H1 (cell line): Measurements from ENCODE around the gene ACBD4. TPM values are rescaled to one million over a fixed set of nuclear protein-coding genes. Genes with fewer than 3 reads are reported as not detected.

Experiments
- CTCF ChIA-PET: fragments of 300-600 bp; sonication (Branson Sonifier 250); formaldehyde crosslinking; loops from one replicate; lab custom pipeline; 2021; ENCODE audit not compliant: partially characterized antibody; lab: Charles Lee
- POLR2A ChIA-PET: fragments of 300-600 bp; sonication (Branson Sonifier 250); formaldehyde crosslinking; loops from one replicate; lab custom pipeline; 2021; ENCODE audit warnings: inconsistent platforms; ENCODE audit not compliant: partially characterized antibody; lab: Charles Lee
- DNase-seq, 2 experiments: peaks; one replicate each; pipeline versions ENCODE4 v3.0.0 to v3.0.0-alpha.2; 2010 to 2022; ENCODE audit warnings: low spot score in 2 of 2, low read depth in 1 of 2, mixed read lengths in 1 of 2
- FAIRE-seq: peaks from 2 replicates; lab custom pipeline; 2011; peaks lifted over from hg19 to GRCh38; lab: Jason Lieb, UNC
- H2AFZ ChIP-seq: 2 replicates; pipeline ENCODE4 v1.8.1; 2012; ENCODE audit warnings: low read length, inconsistent platforms
- H2AK5ac ChIP-seq: 2 replicates; pipeline ENCODE4 v1.6.1; 2013; ENCODE audit warnings: low read depth, low read length
- H2BK120ac ChIP-seq: replicated peaks from 2 replicates; pipeline ENCODE3; 2013; ENCODE audit warnings: low read depth, low read length, inconsistent platforms
- H2BK12ac ChIP-seq: 2 replicates; pipeline ENCODE4 v1.6.1; 2013; ENCODE audit warnings: low read depth, low read length
- H2BK15ac ChIP-seq: 2 replicates; pipeline ENCODE4 v1.6.1; 2013; ENCODE audit warnings: low read length
- H2BK20ac ChIP-seq: 2 replicates; pipeline ENCODE4 v1.6.1; 2013; ENCODE audit warnings: low read length
- H2BK5ac ChIP-seq: 2 replicates; pipeline ENCODE4 v1.6.1; 2013; ENCODE audit warnings: low read depth, low read length
- H3K14ac ChIP-seq: 2 replicates; pipeline ENCODE4 v1.6.1; 2013; ENCODE audit warnings: inconsistent platforms; ENCODE audit not compliant: insufficient read length
- H3K18ac ChIP-seq: 2 replicates; pipeline ENCODE4 v1.6.1; 2013; ENCODE audit warnings: low read length; ENCODE audit errors: extremely low read depth
- H3K23ac ChIP-seq: 2 replicates; pipeline ENCODE4 v1.6.1; 2013; ENCODE audit warnings: inconsistent platforms; ENCODE audit not compliant: insufficient read length
- H3K23me2 ChIP-seq: 2 replicates; pipeline ENCODE4 v1.6.1; 2013; ENCODE audit warnings: low read depth, low read length
- H3K27ac ChIP-seq: 2 replicates; pipeline ENCODE4 v1.6.1; 2011; ENCODE audit warnings: low read depth, low read length, inconsistent platforms
- H3K27me3 ChIP-seq, 4 experiments: replicated peaks in 1 of 4; 1 replicate in 1 of 4; 2 replicates in 3 of 4; pipeline versions ENCODE4 v1.6.1 to v1.8.1; 2011 to 2013; ENCODE audit warnings: low read length in 3 of 4, mild to moderate bottlenecking in 3 of 4, inconsistent platforms in 2 of 4, mixed read lengths in 2 of 4, moderate library complexity in 1 of 4; ENCODE audit not compliant: control insufficient read depth in 3 of 4, insufficient read depth in 3 of 4; ENCODE audit errors: extremely low read depth in 1 of 4
- H3K36me3 ChIP-seq, 4 experiments: 2 replicates each; pipeline versions ENCODE4 v1.6.1 to v1.8.1; 2011 to 2013; ENCODE audit warnings: mild to moderate bottlenecking in 4 of 4, low read length in 3 of 4, moderate library complexity in 2 of 4, control low read depth in 1 of 4, inconsistent platforms in 1 of 4; ENCODE audit not compliant: insufficient read depth in 4 of 4, control insufficient read depth in 2 of 4
- H3K4ac ChIP-seq: replicated peaks from 2 replicates; pipeline ENCODE3; 2013; ENCODE audit warnings: low read length, low read depth, mixed read lengths, inconsistent platforms; ENCODE audit not compliant: insufficient read length
- H3K4me1 ChIP-seq, 4 experiments: replicated peaks in 1 of 4; 1 replicate in 1 of 4; 2 replicates in 3 of 4; pipeline versions ENCODE4 v1.6.1 to v1.8.1; 2011 to 2013; ENCODE audit warnings: low read length in 3 of 4, inconsistent platforms in 2 of 4, mixed read lengths in 1 of 4; ENCODE audit not compliant: insufficient read depth in 4 of 4, control insufficient read depth in 3 of 4
- H3K4me2 ChIP-seq, 2 experiments: 2 replicates each; pipeline versions ENCODE4 v1.6.1 to v1.8.1; 2011 to 2013; ENCODE audit warnings: low read depth in 2 of 2, low read length in 2 of 2, control low read depth in 1 of 2, inconsistent platforms in 1 of 2, mild to moderate bottlenecking in 1 of 2; ENCODE audit not compliant: insufficient read depth in 1 of 2
- H3K4me3 ChIP-seq, 4 experiments: fragments of 200-600, 300-600 bp in 1 of 4; sonication (generic), shearing (Covaris generic), sonication (Bioruptor Twin) in 1 of 4; 2 replicates each; pipeline versions ENCODE4 v1.5.1 to v1.8.1; 2011 to 2016; ENCODE audit warnings: low read length in 4 of 4, low read depth in 3 of 4, control low read depth in 2 of 4, inconsistent platforms in 2 of 4, mild to moderate bottlenecking in 2 of 4, mixed read lengths in 1 of 4, moderate library complexity in 1 of 4; ENCODE audit not compliant: insufficient read depth in 2 of 4; ENCODE audit errors: extremely low read depth in 1 of 4
- H3K56ac ChIP-seq: replicated peaks from 2 replicates; pipeline ENCODE3; 2013; ENCODE audit warnings: low read depth, mild to moderate bottlenecking, mixed read lengths, low read length, inconsistent platforms; ENCODE audit not compliant: insufficient read length
- H3K79me1 ChIP-seq: 2 replicates; pipeline ENCODE4 v1.6.1; 2013; ENCODE audit warnings: low read depth, low read length, control low read depth
- H3K79me2 ChIP-seq, 2 experiments: 2 replicates each; pipeline versions ENCODE4 v1.6.1 to v1.8.1; 2012 to 2013; ENCODE audit warnings: low read length in 2 of 2, mild to moderate bottlenecking in 2 of 2, inconsistent platforms in 1 of 2; ENCODE audit not compliant: insufficient read depth in 2 of 2, control insufficient read depth in 1 of 2
- H3K9ac ChIP-seq, 4 experiments: replicated peaks in 1 of 4; 1 replicate in 1 of 4; 2 replicates in 3 of 4; pipeline versions ENCODE4 v1.6.1 to v1.8.1; 2011 to 2013; ENCODE audit warnings: low read depth in 3 of 4, low read length in 3 of 4, control low read depth in 2 of 4, mild to moderate bottlenecking in 2 of 4, moderate library complexity in 2 of 4, inconsistent platforms in 1 of 4; ENCODE audit errors: extremely low read depth in 1 of 4
- H3K9me3 ChIP-seq, 2 experiments: 2 replicates each; pipeline versions ENCODE4 v1.6.1 to v1.8.1; 2012 to 2013; ENCODE audit warnings: mild to moderate bottlenecking in 2 of 2, moderate library complexity in 2 of 2, control low read depth in 1 of 2, inconsistent platforms in 1 of 2, low read depth in 1 of 2, low read length in 1 of 2, mixed read lengths in 1 of 2; ENCODE audit not compliant: insufficient read depth in 2 of 2
- H4K20me1 ChIP-seq, 2 experiments: replicated peaks in 1 of 2; 2 replicates each; pipeline versions ENCODE3 to v1.8.1; 2011 to 2013; ENCODE audit warnings: inconsistent platforms in 2 of 2, low read length in 2 of 2, mild to moderate bottlenecking in 1 of 2; ENCODE audit not compliant: insufficient read depth in 2 of 2, control insufficient read depth in 1 of 2
- H4K5ac ChIP-seq: 2 replicates; pipeline ENCODE4 v1.6.1; 2013; ENCODE audit warnings: low read length, low read depth, mixed read lengths, inconsistent platforms; ENCODE audit not compliant: insufficient read length
- H4K8ac ChIP-seq: 2 replicates; pipeline ENCODE4 v1.8.0; 2013; ENCODE audit warnings: mild to moderate bottlenecking, moderate library complexity, low read length, inconsistent platforms; ENCODE audit not compliant: insufficient read depth; ENCODE audit errors: extremely low read depth
- H4K91ac ChIP-seq: replicated peaks from 2 replicates; pipeline ENCODE3; 2013; ENCODE audit warnings: low read length, mixed read lengths, inconsistent platforms; ENCODE audit not compliant: insufficient read length
- ATF3 ChIP-seq: IDR thresholded peaks from 2 replicates; pipeline ENCODE4 v1.6.1; 2011; ENCODE audit warnings: low read depth, mild to moderate bottlenecking, low read length; ENCODE audit not compliant: insufficient read depth
- BACH1 ChIP-seq: IDR thresholded peaks from 2 replicates; pipeline ENCODE4 v1.6.1; 2012; ENCODE audit warnings: low read length, improper control_type of control experiment
- GTF2F1 ChIP-seq: IDR thresholded peaks from 2 replicates; pipeline ENCODE4 v1.6.1; 2012; ENCODE audit warnings: low read depth, low read length, improper control_type of control experiment, borderline replicate concordance
- JUN ChIP-seq: IDR thresholded peaks from 2 replicates; pipeline ENCODE4 v1.6.1; 2011; ENCODE audit warnings: low read depth, mild to moderate bottlenecking, improper control_type of control experiment, low read length
- PHF8 ChIP-seq: fragments of 200-600 bp; sonication (generic); conservative IDR thresholded peaks from 2 replicates; pipeline ENCODE4 v1.7.1; 2012; ENCODE audit warnings: low read depth, mild to moderate bottlenecking, inconsistent platforms, low read length, moderate library complexity
- POLR2A ChIP-seq, 2 experiments: IDR thresholded peaks; 1 replicate in 1 of 2; 2 replicates in 1 of 2; pipeline ENCODE4 v1.6.1; 2011; ENCODE audit warnings: low read depth in 2 of 2, low read length in 2 of 2, mild to moderate bottlenecking in 2 of 2; ENCODE audit errors: control extremely low read depth in 1 of 2
- YY1 ChIP-seq: IDR thresholded peaks from 2 replicates; pipeline ENCODE4 v1.6.1; 2011; ENCODE audit warnings: low read depth, mild to moderate bottlenecking, low read length
- WGBS, 2 experiments: shearing (Covaris generic) in 1 of 2; methylation state at CpG; one replicate each; pipeline versions ENCODE4 v1.1.6 to v1.1.7; 2013 to 2015; ENCODE audit warnings: low lambda C conversion rate in 2 of 2, mixed read lengths in 2 of 2, inconsistent platforms in 1 of 2, low coverage in 1 of 2, missing lambda C conversion rate in 1 of 2; ENCODE audit not compliant: insufficient replicate concordance in 2 of 2, insufficient coverage in 1 of 2, insufficient read length in 1 of 2; ENCODE audit errors: extremely low coverage in 1 of 2, missing lambda C conversion rate in 1 of 2; 5-methylcytosine and 5-hydroxymethylcytosine counted together
- polyA plus RNA-seq, 7 experiments: library from polyadenylated mRNA; depleted of rRNA in 3 of 7; stranded (reverse) in 5 of 7; unstranded in 2 of 7; fragments of >200 nt in 5 of 7; fragments of 200-250 nt in 2 of 7; gene quantifications; 1 replicate in 5 of 7; 2 replicates in 1 of 7; 4 replicates in 1 of 7; pipeline versions ENCODE4 v1.2.1 to v1.2.3, GENCODE V29; 2011 to 2013; ENCODE audit warnings: missing spikeins in 2 of 7, mixed read lengths in 2 of 7
- total RNA-seq: library from RNA; stranded (reverse); fragmentation: NEBNext Ultra II Directional; extraction: Animal tissue kit (Norgen Biotek cat#: 25700); gene quantifications from 2 replicates; pipeline ENCODE4 v1.2.1, GENCODE V29; 2021

The ACBD4 gene
- total and polyA plus RNA-seq, 2 of the 8 experiments (the other 6 are each of a cell fraction or from before 2014, with no cell fraction given), result 7.3 to 10.7 TPM

- Histone ChIP-seq H3K4me1 (peaks cover 0 to 5% (median 0%) of the 10 kb centered on the region in 4 experiments; a peak in 3 of 7 replicates), H2BK15ac (no peak overlapping the region), H2AK5ac (no peak overlapping the region), H3K23ac (no peak overlapping the region), H3K14ac (no peak overlapping the region), H4K20me1 (peaks cover 0 to 2% of the 10 kb centered on the region in 2 experiments), H3K4me3 (no peak overlapping the region), H3K36me3 (no peaks in the 10 kb centered on the region), H3K4me2 (no peak overlapping the region), H4K8ac (peak overlapping the region; percentile 7; the same call in 1 of the 2 replicates), H3K56ac (no peak overlapping the region), H3K27me3 (no peaks in the 10 kb centered on the region), H3K4ac (no peak overlapping the region), H4K5ac (no peak overlapping the region), H3K9ac (no peak overlapping the region), H2BK120ac (no peak overlapping the region), H3K18ac (no peak overlapping the region), H2BK5ac (0 out of 2 replicates have a peak overlapping the region, but pooled peaks have one; percentile 12), H3K9me3 (no peaks in the 10 kb centered on the region), H3K27ac (no peak overlapping the region), H4K91ac (no peak overlapping the region), H3K79me1 (no peaks in the 10 kb centered on the region), H3K23me2 (peaks cover 6% of the 10 kb centered on the region), H2BK12ac (0 out of 2 replicates have a peak overlapping the region, but pooled peaks have one; percentile 39), H2BK20ac (no peak overlapping the region), H3K79me2 (no peaks in the 10 kb centered on the region), H2AFZ (no peak overlapping the region)
- no peak for TF ChIP-seq GTF2F1
- no peak for TF ChIP-seq POLR2A (IDR thresholded peaks at IDR 0.05; ENCODE audit: control extremely low read depth in 1 of 2, low read depth in 2 of 2, low read length in 2 of 2)
- TF ChIP-seq BACH1, result no peak
- no peak for TF ChIP-seq PHF8
- TF ChIP-seq YY1, result no peak
- TF ChIP-seq JUN, result no peak
- TF ChIP-seq ATF3, result no peak
- CTCF ChIA-PET, result interaction anchor here (1.4 to 11.7 kb wide), 7 partner anchors 14 to 119 kb away, joined by 3 to 156 read pairs (median 21); partner anchors contain the start of genes HEXIM1 and HEXIM2
- no peak for FAIRE-seq
- POLR2A ChIA-PET, result interaction anchor here (1.9 to 15.8 kb wide), 3 partner anchors 12 to 61 kb away, joined by 8 to 185 read pairs (median 13); partner anchors contain the start of genes HEXIM1 and HEXIM2
- no peak for DNase-seq
- 87% methylated on average over 8 of the region's 12 CpGs; no CpG with 5 or more reads in 1 of the 2 experiments for WGBS, 2 experiments
These were observed 1.5 kb downstream of the ACBD4 start for GRCh38 chr17:45136846-45137560.
